ENCODE results near the gene SPATA31A1.
"Not testable (repeated sequence)": the region's sequence is repeated elsewhere in the genome, so short reads cannot be mapped to it uniquely, and the experiment has no call there.

Gene SPATA31A1

GRCh38 chr9:39355369-39355768 is at the start of gene SPATA31A1:
Gene SPATA31A1 (plus strand): TSS chr9:39355669. CDS start chr9:39355731, 62 bp downstream.
- not testable (repeated sequence) for DNase-seq (ENCODE audit: low read depth)

GRCh38 chr9:39407261-39408204 is 52.1 kb downstream of the SPATA31A1 start:
- not testable (repeated sequence) for DNase-seq (ENCODE audit: low read depth)

GRCh38 chr9:39411254-39411940 is 55.9 kb downstream of the SPATA31A1 start:
- not testable (repeated sequence) for DNase-seq (ENCODE audit: low read depth)

Data from HS-5 (cell line).